Ramos (cell line): ENCODE measurements around the gene ACOT2.

Source experiments
- in situ Hi-C: fragments of 300-500 bp; cut with MboI; formaldehyde crosslinking; loops from one replicate; pipeline ENCODE4 v1.14.3; 2022; ENCODE audit warnings: low sequenced_read_pairs; ENCODE audit not compliant: unreplicated experiment

Gene ACOT2

GRCh38 chr14:73613046-73613383, 44.0 kb downstream of the ACOT2 start:
- in situ Hi-C loops: no loop called here

- in situ Hi-C loops: no loop called here
Measured at GRCh38 chr14:73613419-73613963, 44.5 kb downstream of the ACOT2 start.

- in situ Hi-C loops: no loop called here
Measured at GRCh38 chr14:73616831-73617230, 47.8 kb downstream of the ACOT2 start.

DNA sequence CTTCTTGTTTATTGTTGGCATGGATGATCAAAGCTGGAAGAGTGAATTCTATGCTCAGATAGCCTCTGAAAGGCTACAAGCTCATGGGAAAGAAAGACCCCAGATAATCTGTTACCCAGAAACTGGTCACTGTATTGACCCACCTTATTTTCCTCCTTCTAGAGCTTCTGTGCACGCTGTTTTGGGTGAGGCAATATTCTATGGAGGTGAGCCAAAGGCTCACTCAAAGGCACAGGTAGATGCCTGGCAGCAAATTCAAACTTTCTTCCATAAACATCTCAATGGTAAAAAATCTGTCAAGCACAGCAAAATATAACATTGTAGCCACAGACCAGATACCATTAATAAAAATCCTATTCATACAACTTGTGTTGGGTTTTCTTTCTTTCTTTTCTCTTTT, 50.5 kb downstream of the ACOT2 start:
- in situ Hi-C loops: no loop called here

GRCh38 chr14:73620268-73620667, 51.3 kb downstream of the ACOT2 start:
- in situ Hi-C loops: no loop called here

GRCh38 chr14:73623504-73624054, 54.6 kb downstream of the ACOT2 start:
- in situ Hi-C loops: no loop called here
